B cell (primary cell): Measurements from ENCODE around the gene NME9. TPM values are rescaled to one million over a fixed set of nuclear protein-coding genes. Genes with fewer than 3 reads are reported as not detected.

Experiments used
- ATAC-seq: fragments of 200-7000 bp; cut with Tn5 transposase; one replicate; pipeline ENCODE4 v1.10.0; 2021; ENCODE audit warnings: low read depth, mild to moderate bottlenecking, moderate number of reproducible peaks, moderate library complexity
- CTCF ChIA-PET: fragments of 350-600 bp; sonication (Branson Sonifier 250); formaldehyde crosslinking; loops from one replicate; lab custom pipeline; 2021; ENCODE audit warnings: antibody characterized with exemption, inconsistent platforms; lab: Charles Lee
- POLR2A ChIA-PET: fragments of 350-600 bp; sonication (Branson Sonifier 250); formaldehyde crosslinking; loops from one replicate; lab custom pipeline; 2021; ENCODE audit warnings: antibody characterized with exemption; lab: Charles Lee
- DNase-seq: peaks from one replicate; pipeline ENCODE4 v3.0.0; 2013
- H2AFZ ChIP-seq: 2 replicates; pipeline ENCODE4 v1.6.1; 2012; ENCODE audit warnings: mild to moderate bottlenecking, low read depth, low read length; ENCODE audit not compliant: insufficient read depth, poor library complexity, severe bottlenecking
- H3K27ac ChIP-seq, 2 donors: 1 replicate in 1 of 2; 2 replicates in 1 of 2; pipeline ENCODE4 v1.5.1; 2012 to 2013; ENCODE audit warnings: low read length in 2 of 2, mild to moderate bottlenecking in 2 of 2, moderate library complexity in 1 of 2
- H3K27me3 ChIP-seq, 4 experiments: fragments of 200-600 bp in 1 of 4; sonication (generic) in 1 of 4; replicated peaks in 1 of 4; 1 replicate in 2 of 4; 2 replicates in 2 of 4; pipeline versions ENCODE4 v1.6.1 to v1.7.0; 2013 to 2016; ENCODE audit warnings: low read length in 3 of 4, mild to moderate bottlenecking in 2 of 4, mixed read lengths in 1 of 4, moderate library complexity in 1 of 4; ENCODE audit not compliant: insufficient read depth in 4 of 4, control insufficient read depth in 3 of 4; ENCODE audit errors: control extremely low read depth in 1 of 4
- H3K36me3 ChIP-seq, 2 experiments: replicated peaks in 1 of 2; 1 replicate in 1 of 2; 2 replicates in 1 of 2; pipeline versions ENCODE4 v1.6.1 to v1.7.1; 2013; ENCODE audit warnings: low read length in 1 of 2; ENCODE audit not compliant: insufficient read depth in 2 of 2, control insufficient read depth in 1 of 2; ENCODE audit errors: control extremely low read depth in 1 of 2, extremely low read depth in 1 of 2
- H3K4me1 ChIP-seq, 2 donors: fragments of 200-600 bp in 1 of 2; sonication (generic) in 1 of 2; 1 replicate in 1 of 2; 2 replicates in 1 of 2; pipeline versions ENCODE4 v1.5.1 to v1.6.1; 2013 to 2017; ENCODE audit warnings: low read length in 2 of 2; ENCODE audit not compliant: control insufficient read depth in 2 of 2, insufficient read depth in 2 of 2
- H3K4me2 ChIP-seq: replicated peaks from 2 replicates; pipeline ENCODE3; 2012; ENCODE audit warnings: mild to moderate bottlenecking, low read depth, low read length; ENCODE audit not compliant: poor library complexity, severe bottlenecking
- H3K4me3 ChIP-seq, 5 experiments: fragments of 200-600 bp in 1 of 5; sonication (generic) in 1 of 5; 1 replicate in 3 of 5; 2 replicates in 2 of 5; pipeline versions ENCODE4 v1.5.1 to v1.7.0; 2011 to 2016; ENCODE audit warnings: low read length in 4 of 5, mild to moderate bottlenecking in 4 of 5, low read depth in 2 of 5, control low read depth in 1 of 5, moderate library complexity in 1 of 5; ENCODE audit not compliant: insufficient read depth in 1 of 5; ENCODE audit errors: control extremely low read depth in 1 of 5, extremely low read depth in 1 of 5
- H3K79me2 ChIP-seq: fragments of 200-600 bp; sonication (generic); one replicate; pipeline ENCODE4 v1.6.0; 2016; ENCODE audit warnings: low read length; ENCODE audit not compliant: control insufficient read depth, insufficient read depth
- H3K9ac ChIP-seq: fragments of 200-600 bp; sonication (generic); 2 replicates; pipeline ENCODE4 v1.6.1; 2017; ENCODE audit warnings: mild to moderate bottlenecking, low read length, moderate library complexity
- H3K9me3 ChIP-seq, 3 donors: one replicate each; pipeline versions ENCODE4 v1.6.1 to v1.7.1; 2013; ENCODE audit warnings: low read length in 2 of 3; ENCODE audit not compliant: control insufficient read depth in 2 of 3, insufficient read depth in 1 of 3; ENCODE audit errors: control extremely low read depth in 1 of 3
- H4K20me1 ChIP-seq: 2 replicates; pipeline ENCODE4 v1.6.0; 2012; ENCODE audit warnings: mild to moderate bottlenecking, low read length; ENCODE audit not compliant: insufficient read depth, control insufficient read depth, poor library complexity, severe bottlenecking
- H3K27ac Mint-ChIP-seq: one replicate; pipeline ENCODE4 v1.8.0; 2021; ENCODE audit warnings: mixed read lengths
- H3K27me3 Mint-ChIP-seq: one replicate; pipeline ENCODE4 v1.8.0; 2021; ENCODE audit warnings: mixed read lengths
- H3K4me1 Mint-ChIP-seq: one replicate; pipeline ENCODE4 v1.8.0; 2021; ENCODE audit warnings: mixed read lengths
- H3K4me3 Mint-ChIP-seq: one replicate; pipeline ENCODE4 v1.8.0; 2021; ENCODE audit warnings: mixed read lengths
- H3K9me3 Mint-ChIP-seq: one replicate; pipeline ENCODE4 v1.8.0; 2022; ENCODE audit warnings: mixed read lengths; ENCODE audit not compliant: insufficient read depth
- EZH2 ChIP-seq: IDR thresholded peaks from 2 replicates; pipeline ENCODE4 v1.6.1; 2012; ENCODE audit warnings: borderline replicate concordance, low read depth, mild to moderate bottlenecking, moderate library complexity, low read length; ENCODE audit not compliant: insufficient read depth, poor library complexity, severe bottlenecking
- WGBS: methylation state at CpG from one replicate; pipeline ENCODE4 v1.1.5; 2013; ENCODE audit warnings: missing lambda C conversion rate; ENCODE audit not compliant: insufficient coverage; 5-methylcytosine and 5-hydroxymethylcytosine counted together
- intact Hi-C: fragments of 100-400 bp; cut with micrococcal nuclease; formaldehyde crosslinking; loops from one replicate; pipeline ENCODE4 v1.10.0; 2022
- polyA plus RNA-seq: library from polyadenylated mRNA; depleted of rRNA; stranded (reverse); fragments of >200 nt; gene quantifications from 2 replicates; pipeline ENCODE4 v1.2.3, GENCODE V29; 2012
- total RNA-seq, 2 donors: library from RNA; stranded (reverse); fragments of 120-200 nt in 1 of 2; gene quantifications; 1 replicate in 1 of 2; 2 replicates in 1 of 2; pipeline versions ENCODE4 v1.2.3 to v1.2.4, GENCODE V29; 2013 to 2022
- TF ChIP-seq, protein P1 (sequence below): fragments of 200-600 bp; IDR thresholded peaks from one replicate; pipeline ENCODE4 v1.8.0; 2022; ENCODE audit warnings: antibody characterized with exemption, mild to moderate bottlenecking

Gene NME9
- total and polyA plus RNA-seq, 2 donors (not counting 1 experiment from before 2014, with no cell fraction given): not detected

DNA sequence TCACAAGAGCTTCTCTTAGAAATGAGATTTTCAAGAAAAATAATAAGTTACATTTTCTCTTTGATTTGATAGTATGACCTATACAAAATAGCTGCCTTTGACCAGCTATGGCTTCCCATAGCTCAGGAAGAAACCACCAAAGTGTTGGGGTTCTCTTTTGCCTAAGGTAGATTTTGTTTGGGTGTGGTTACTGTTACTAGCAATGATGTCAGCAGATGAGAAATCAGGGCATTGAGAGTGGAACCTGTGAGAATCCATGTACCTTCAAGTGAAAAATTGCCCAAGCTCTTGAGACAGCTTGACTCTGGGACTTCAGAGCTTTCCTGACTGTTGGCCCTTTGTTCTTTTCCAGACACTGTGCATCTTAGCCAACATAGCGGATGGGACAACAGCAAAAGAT is 45.6 kb downstream of the NME9 start:
- Histone ChIP-seq H3K27me3 (no peaks in the 10 kb centered on the region), H3K4me1 (no peaks in the 10 kb centered on the region), H3K27ac (no peak overlapping the region), H3K9ac (no peak overlapping the region), H3K4me2 (no peak overlapping the region), H2AFZ (no peak overlapping the region), H3K79me2 (no peaks in the 10 kb centered on the region), H3K9me3 (no peaks in the 10 kb centered on the region), H4K20me1 (no peaks in the 10 kb centered on the region), H3K4me3 (no peak overlapping the region), H3K36me3 (peaks cover 4 to 54% of the 10 kb centered on the region in 2 experiments)
- no peaks in the 10 kb centered on the region for H3K9me3 Mint-ChIP-seq
- 100% methylated on average over 1 of the region's 1 CpG for WGBS
- ChIA-PET CTCF (no interaction called here), POLR2A (no interaction called here)
- intact Hi-C loops: no loop called here
- no peak for TF ChIP-seq EZH2
- TF ChIP-seq, protein P1, sequence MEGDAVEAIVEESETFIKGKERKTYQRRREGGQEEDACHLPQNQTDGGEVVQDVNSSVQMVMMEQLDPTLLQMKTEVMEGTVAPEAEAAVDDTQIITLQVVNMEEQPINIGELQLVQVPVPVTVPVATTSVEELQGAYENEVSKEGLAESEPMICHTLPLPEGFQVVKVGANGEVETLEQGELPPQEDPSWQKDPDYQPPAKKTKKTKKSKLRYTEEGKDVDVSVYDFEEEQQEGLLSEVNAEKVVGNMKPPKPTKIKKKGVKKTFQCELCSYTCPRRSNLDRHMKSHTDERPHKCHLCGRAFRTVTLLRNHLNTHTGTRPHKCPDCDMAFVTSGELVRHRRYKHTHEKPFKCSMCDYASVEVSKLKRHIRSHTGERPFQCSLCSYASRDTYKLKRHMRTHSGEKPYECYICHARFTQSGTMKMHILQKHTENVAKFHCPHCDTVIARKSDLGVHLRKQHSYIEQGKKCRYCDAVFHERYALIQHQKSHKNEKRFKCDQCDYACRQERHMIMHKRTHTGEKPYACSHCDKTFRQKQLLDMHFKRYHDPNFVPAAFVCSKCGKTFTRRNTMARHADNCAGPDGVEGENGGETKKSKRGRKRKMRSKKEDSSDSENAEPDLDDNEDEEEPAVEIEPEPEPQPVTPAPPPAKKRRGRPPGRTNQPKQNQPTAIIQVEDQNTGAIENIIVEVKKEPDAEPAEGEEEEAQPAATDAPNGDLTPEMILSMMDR: no peak
- no peaks in the 10 kb centered on the region for H3K27me3 Mint-ChIP-seq
- H3K27ac Mint-ChIP-seq: no peak overlapping the region
- H3K4me1 Mint-ChIP-seq: no peaks in the 10 kb centered on the region
- H3K4me3 Mint-ChIP-seq: no peak overlapping the region
- no peak for ATAC-seq
- DNase-seq: no peak

DNA sequence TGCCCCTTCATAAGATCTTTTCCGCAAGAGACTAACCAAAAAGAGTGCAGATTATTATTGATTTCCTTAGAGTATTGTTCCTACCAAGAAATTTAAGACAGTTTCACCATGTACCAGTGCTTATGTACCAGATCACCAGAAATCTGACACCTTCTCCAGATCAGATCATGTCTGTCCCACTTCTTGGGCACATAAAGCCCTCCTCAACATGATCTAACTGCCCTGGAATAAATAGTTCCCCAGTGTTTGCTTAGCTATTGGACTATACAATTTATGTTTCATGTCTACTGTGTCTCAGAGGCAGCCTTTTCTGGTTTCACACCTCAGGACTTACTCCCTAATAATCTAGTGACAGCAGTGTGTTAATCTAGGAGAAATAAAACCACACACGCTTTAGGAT is 46.8 kb downstream of the NME9 start:
- Histone ChIP-seq H3K9me3 (no peaks in the 10 kb centered on the region), H3K27me3 (no peaks in the 10 kb centered on the region), H3K27ac (no peak overlapping the region), H4K20me1 (no peaks in the 10 kb centered on the region), H3K36me3 (peaks cover 4 to 43% of the 10 kb centered on the region in 2 experiments), H3K9ac (no peak overlapping the region), H3K4me1 (no peaks in the 10 kb centered on the region), H3K79me2 (no peaks in the 10 kb centered on the region), H2AFZ (no peak overlapping the region), H3K4me3 (no peak overlapping the region), H3K4me2 (no peak overlapping the region)
- ChIA-PET POLR2A (no interaction called here), CTCF (no interaction called here)
- WGBS: no CpG with 5 or more reads among the region's 2 CpGs
- Mint-ChIP-seq H3K27me3 (no peaks in the 10 kb centered on the region), H3K27ac (no peak overlapping the region), H3K4me1 (no peaks in the 10 kb centered on the region), H3K9me3 (no peaks in the 10 kb centered on the region), H3K4me3 (no peak overlapping the region)
- DNase-seq (no peak), ATAC-seq (no peak)
- intact Hi-C loops: no loop called here
- TF ChIP-seq, protein P1: no peak
- TF ChIP-seq EZH2: no peak
